HTR-8/SVneo (cell line): Measurements from ENCODE around the gene KLHL26.
A peak's percentile ranks its signal among the peaks of the same experiment; 100 is the strongest.
"Not testable (repeated sequence)": the region's sequence is repeated elsewhere in the genome, so short reads cannot be mapped to it uniquely, and the experiment has no call there.

Source experiments
- DNase-seq: peaks from one replicate; pipeline ENCODE4 v3.0.0; 2011; ENCODE audit warnings: low spot score, mixed read lengths; ENCODE audit not compliant: insufficient read length
- FAIRE-seq: peaks from 2 replicates; lab custom pipeline; 2011; peaks lifted over from hg19 to GRCh38; lab: Jason Lieb, UNC

The KLHL26 gene

GRCh38 chr19:18676692-18677091 is 39.9 kb downstream of the KLHL26 start:
- no peak for FAIRE-seq
- DNase-seq: no peak

GRCh38 chr19:18677156-18677555 is 40.3 kb downstream of the KLHL26 start:
- FAIRE-seq (no peak), DNase-seq (no peak)

GRCh38 chr19:18680148-18680547 is 43.3 kb downstream of the KLHL26 start:
- DNase-seq, FAIRE-seq: not testable (repeated sequence)

- no peak for DNase-seq
- FAIRE-seq: no peak
Observed at GRCh38 chr19:18682807-18683108, 45.9 kb downstream of the KLHL26 start.

- FAIRE-seq (peak; percentile 97), DNase-seq (peak; percentile 99)
Observed at GRCh38 chr19:18683109-18683957, 46.5 kb downstream of the KLHL26 start, which contains the start of gene CRTC1. CRTC1 (plus strand) TSS chr19:18683680; CDS start chr19:18683703, 23 bp downstream.

GRCh38 chr19:18683958-18684641 is 47.3 kb downstream of the KLHL26 start:
- DNase-seq (no peak), FAIRE-seq (peak; percentile 80)

- DNase-seq (no peak), FAIRE-seq (no peak)
Observed at GRCh38 chr19:18684642-18684993, 47.8 kb downstream of the KLHL26 start.

GRCh38 chr19:18685597-18686190 is 48.9 kb downstream of the KLHL26 start:
- no peak for FAIRE-seq
- no peak for DNase-seq

GRCh38 chr19:18687740-18688465 is 51.1 kb downstream of the KLHL26 start:
- no peak for FAIRE-seq
- DNase-seq: no peak

GRCh38 chr19:18696023-18696422 is 59.2 kb downstream of the KLHL26 start:
- DNase-seq (no peak), FAIRE-seq (no peak)

- no peak for DNase-seq
- no peak for FAIRE-seq
Observed at GRCh38 chr19:18697680-18698079, 60.9 kb downstream of the KLHL26 start.

- FAIRE-seq (peak; percentile 49), DNase-seq (no peak)
Observed at GRCh38 chr19:18698321-18699167, 61.7 kb downstream of the KLHL26 start.

GRCh38 chr19:18699403-18700054 is 62.7 kb downstream of the KLHL26 start:
- FAIRE-seq: no peak
- DNase-seq: no peak

GRCh38 chr19:18700501-18701249 is 63.8 kb downstream of the KLHL26 start:
- DNase-seq (no peak), FAIRE-seq (no peak)

- FAIRE-seq (no peak), DNase-seq (no peak)
Observed at GRCh38 chr19:18701250-18701608, 64.4 kb downstream of the KLHL26 start.

- FAIRE-seq: no peak
- no peak for DNase-seq
Observed at GRCh38 chr19:18704054-18704453, 67.2 kb downstream of the KLHL26 start.

- no peak for DNase-seq
Observed at GRCh38 chr19:18704971-18705370, 68.1 kb downstream of the KLHL26 start.

GRCh38 chr19:18708452-18709231 is 71.8 kb downstream of the KLHL26 start:
- FAIRE-seq: no peak
- no peak for DNase-seq

More at GRCh38 chr19:18704971-18705370, 68.1 kb downstream of the KLHL26 start:
- peak; percentile 63 for FAIRE-seq
